OCI-M2 (cell line): ENCODE data around the gene PASK.

Experiments used
- DNase-seq: peaks from one replicate; lab custom pipeline; 2025; ENCODE audit not compliant: unreplicated experiment; lab: John Stamatoyannopoulos, UW

PASK gene

DNA sequence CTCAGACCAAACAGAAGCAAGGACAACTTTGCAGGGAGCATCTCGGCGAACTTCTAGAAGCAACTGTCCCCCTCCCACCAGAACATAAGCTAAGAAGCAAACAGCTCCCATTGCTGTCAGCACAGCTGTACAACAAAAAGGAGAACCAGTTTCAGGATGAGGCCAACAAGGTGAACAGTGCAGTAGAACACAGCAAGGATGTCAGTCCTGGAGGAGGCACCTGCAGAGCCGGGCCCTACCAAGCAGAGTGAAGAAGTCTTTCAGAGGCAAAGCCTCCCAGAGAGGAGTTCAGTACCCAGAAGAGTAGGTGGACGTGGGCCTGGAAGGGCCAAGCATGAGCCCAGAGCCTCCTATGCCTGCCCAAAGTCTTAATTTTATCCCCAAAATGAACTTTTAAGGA lies 1.0 kb downstream of the PASK start:
- no peak for DNase-seq

DNA sequence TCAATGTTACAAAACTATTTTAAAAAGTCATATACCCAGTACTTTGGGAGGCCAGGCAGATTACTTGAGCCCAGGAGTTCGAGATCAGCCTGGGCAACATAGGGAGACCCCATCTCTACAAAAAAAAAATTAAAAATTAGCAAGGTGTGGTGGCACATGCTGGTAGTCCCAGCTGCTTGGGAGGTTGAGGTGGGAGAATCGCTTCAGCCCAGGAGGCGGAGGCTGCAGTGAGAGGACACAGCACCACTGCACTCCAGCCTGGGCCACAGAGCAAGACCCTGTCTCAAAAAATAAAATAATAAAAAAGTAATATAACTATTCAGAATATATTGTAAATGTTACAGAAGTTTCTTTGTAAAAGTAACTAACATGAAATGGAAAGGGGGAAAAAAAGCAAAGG lies 1.9 kb downstream of the PASK start:
- no peak for DNase-seq

DNA sequence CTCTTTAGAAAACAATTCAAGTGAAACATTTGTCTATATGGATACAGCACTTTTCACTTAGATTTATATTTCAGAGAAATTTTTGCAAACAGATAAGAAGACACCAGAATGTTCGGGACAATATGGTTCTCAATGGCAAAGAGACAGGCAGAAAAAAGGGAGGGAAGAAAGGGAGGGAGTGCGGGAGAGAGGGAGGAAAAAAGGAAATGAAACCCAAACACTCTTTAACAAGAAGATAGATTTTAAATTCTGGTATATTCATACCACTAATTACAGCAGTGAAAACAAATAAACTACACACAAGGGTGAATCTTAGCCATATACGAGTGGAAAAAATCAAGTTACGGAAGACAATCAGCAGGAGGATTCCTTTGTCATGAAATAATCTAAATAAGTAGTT lies 3.0 kb downstream of the PASK start:
- DNase-seq, result no peak

DNA sequence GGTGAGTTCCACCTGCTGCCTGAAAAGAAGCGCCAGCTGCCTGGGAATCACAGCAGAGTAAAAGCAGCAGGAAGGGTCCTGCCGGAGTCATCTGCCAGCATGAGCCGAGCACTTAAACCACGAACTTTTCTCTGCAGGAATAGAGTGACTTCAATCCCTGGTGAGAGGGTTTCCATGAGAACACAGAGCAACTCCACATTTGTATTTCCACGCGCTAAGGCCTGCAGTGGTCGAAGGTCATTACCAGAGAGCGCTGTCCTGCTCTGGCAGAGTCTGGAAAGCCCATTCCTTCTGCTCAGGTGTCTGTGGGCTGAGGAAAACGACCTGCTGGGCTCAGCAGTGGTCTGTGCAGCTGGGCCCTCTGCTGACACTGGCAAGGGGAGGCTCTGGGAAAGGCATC lies 6.7 kb downstream of the PASK start:
- no peak for DNase-seq

DNA sequence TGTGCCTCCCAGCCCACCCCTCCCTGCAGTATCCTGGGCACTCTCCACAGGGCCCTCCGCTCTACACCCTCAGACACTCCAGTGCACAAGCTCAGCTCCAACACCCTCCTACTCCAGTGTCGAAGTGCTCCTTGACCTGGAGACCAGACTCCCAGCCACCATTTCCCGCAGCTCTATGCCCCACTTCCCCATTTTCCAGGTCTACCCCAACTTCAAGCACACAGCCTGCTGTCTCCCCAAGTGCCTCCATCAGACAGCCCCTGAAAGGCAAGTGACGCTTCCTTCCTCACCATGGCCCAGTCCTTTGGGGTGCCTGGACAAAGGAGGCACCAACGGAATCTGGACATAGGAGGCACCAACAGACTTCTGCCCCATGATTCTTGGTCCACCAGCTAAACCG lies 7.2 kb downstream of the PASK start:
- DNase-seq, result no peak

DNA sequence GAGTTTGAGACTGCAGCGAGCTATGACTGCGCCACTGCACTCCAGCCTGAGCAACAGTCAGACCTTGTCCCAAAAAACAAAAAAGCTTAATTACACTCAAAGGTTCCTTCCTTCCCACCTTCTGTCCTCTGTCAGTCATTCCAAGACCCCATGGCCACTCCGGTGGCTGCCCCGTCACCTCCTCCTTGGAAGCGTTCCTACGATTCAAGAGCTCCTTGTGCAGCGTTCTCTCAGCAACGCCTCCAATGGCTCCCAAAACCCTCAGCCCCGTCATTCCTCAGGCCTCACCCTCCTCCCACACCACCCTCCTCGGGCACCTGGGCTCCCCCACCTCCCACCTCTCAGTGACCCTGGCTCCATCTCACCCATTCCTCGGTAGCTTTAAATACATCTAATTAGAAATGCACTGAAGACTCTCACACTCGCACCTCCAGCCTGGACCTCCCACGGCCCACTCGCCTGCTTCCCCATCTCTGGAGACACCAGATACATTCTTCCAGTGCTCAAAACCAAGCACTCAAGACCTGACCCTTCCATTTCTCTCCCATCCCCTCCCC lies 8.0 kb downstream of the PASK start:
- no peak for DNase-seq

DNA sequence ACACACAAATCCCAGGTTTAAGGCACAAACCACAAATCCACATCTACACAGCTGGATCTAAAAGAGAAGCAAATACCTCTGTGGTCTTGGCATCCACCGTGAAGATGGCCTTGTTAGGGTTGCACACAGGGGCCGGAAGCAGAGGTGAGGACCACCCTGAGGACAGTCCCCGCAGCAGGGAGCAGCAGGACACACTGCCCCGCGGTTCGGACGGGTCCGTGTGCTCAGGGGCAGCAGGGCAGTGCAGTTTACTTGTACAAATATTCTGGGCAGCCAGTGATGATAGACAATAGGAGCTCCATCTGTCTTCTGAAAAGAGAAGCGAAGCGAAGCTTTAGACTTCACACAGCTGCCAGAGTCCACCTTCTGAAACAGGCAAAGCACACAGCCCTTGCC lies 8.8 kb downstream of the PASK start:
- DNase-seq, result no peak

DNA sequence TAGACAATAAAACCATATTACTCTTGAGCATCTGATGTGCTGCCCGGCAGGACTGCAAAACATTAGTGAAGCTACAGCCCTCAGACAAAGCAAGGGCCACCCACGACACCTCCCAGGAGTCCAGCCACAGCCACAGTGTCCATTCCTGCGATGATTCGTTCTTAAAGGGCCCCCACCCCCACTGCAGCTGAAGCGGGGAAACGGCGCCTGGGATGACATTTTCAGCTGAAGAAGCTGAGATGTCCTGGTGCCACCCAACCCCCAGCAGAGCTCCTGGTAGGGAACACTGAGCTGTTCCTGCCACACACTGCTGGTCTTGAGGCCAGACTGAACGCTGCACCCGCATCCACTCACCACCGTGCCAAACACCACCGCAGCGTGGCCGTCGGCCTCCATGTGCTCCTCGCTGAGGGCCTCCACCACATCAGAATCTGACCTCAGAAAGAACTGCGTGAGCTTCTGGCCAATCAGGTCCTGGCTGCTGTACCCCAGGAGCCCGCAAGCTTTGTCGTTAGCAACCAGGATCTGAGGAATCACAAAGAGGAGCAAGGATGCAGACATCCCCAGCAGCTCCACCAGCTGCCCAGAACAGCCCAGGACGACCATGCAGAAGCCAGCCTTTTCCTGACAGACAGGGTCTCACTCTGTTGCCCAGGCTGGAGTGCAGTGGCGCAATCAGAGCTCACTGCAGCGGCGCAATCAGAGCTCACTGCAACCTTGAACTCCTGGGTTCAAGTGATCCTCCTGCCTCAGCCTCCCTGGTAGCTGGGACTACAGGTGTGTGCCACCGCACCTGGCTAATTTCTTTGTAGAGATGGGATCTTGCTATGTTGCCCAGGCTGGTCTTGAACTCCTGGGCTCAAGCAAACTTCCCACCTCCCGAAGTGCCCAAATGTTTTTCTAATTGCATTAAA lies 9.5 kb downstream of the PASK start:
- DNase-seq, result no peak

DNA sequence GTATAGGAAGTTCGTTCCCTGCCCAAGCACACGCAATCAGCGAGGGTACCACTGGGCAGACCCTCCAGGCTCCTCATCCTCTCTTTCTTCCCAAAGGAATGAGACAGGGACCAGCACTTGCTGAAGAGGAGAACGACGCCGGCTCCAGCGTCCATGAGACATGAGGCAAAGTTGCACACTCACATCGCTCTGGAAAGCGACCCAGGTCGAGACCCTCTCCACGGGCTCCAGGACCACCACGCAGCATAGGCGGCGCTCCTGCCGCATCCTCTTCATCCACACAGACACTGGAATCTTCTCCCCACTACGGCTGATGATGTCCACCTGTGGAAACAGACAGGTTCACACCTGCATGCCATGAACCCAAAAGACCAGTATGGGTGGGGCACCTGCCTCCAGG lies 10.8 kb downstream of the PASK start:
- DNase-seq, result no peak

DNA sequence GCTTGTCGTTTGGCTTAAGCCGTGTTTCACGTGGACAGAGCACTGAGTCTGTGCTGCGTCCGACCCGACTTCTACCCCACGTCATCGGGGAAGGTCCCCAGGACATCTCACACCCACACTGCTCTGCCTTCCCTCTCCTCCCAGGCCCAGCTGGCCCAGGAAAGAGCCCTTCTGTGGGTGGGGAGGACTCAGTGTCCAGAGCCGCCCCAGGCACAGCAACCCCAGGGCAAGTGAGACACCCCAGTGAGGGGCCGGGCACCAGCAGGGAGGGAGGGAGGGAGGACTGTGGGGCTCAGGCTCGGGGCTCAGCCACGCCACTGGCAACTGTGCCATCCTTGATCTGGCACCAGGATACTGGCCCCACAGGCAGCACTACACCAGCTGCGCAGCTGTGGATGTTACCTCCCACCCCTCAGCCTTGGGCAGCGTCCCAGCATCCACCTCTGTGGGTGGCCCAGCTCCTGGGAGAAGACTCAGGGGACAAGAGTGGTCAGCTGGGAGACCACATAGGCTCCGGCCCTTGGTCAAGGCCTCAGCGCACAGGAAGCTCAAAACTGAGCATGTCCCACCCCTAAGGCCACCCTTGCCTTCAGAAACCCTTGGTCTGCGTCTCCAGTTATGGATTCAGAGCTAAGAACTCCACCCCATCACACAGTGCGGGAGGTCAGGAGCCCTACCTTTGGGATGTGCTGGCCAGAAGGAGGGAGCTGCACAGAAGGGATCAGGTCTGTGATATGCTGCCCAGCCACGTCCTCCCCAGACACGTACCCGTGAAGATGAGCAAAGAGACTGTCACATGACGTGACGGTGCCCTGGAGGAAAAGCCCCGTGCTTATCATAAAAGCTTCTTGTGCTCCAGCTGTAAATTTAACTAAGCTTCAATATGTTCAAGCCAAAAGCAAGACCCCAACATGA lies 11.7 kb downstream of the PASK start:
- no peak for DNase-seq

DNA sequence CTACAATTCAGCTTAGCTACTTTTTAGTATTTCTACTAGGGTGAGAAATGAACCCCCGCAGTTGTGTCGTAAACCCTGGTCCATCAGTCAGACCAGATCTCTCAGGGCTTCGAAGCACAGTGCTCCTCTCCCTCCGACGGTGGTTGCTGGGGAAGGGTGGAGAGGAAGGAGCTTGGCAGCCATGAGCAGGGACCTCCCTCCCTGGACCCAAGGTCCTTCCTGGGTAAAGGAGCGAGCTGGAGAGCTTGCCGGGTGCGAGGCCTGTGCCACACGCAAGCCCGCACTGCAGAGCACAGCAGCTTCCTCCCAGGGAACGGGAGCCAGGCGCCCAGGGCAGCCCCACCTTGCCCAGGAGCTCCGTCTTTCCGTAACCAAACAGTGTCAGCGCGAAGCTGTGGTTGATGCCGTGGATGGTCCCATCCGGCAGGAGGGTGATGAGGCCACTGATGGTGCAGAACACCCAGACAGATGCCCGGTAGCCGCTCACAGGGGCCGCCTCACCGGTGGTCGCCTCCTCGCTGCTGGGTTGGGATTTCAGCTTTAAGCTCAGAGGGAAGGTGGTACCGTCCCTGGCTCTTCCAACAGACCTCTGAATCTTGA lies 12.5 kb downstream of the PASK start:
- DNase-seq, result no peak

DNA sequence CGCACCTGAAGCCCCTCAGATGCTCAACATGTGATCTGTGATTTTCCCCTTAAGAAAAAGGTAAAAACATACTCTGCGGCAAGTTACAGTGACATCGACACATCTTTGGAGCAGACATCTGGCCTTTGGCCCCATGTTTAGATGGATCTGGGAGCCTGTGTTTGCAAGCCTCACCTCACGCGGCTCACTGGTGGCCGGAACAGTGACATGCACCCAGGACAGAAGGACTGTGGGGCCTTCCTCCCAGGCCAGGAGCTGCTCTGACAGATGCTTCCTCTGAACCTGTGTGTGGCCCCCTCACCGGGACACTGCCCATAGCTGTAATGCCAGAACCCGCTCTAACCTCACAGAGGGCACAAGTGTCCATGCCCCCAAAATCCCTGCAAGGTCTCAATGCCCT lies 13.1 kb downstream of the PASK start:
- no peak for DNase-seq

DNA sequence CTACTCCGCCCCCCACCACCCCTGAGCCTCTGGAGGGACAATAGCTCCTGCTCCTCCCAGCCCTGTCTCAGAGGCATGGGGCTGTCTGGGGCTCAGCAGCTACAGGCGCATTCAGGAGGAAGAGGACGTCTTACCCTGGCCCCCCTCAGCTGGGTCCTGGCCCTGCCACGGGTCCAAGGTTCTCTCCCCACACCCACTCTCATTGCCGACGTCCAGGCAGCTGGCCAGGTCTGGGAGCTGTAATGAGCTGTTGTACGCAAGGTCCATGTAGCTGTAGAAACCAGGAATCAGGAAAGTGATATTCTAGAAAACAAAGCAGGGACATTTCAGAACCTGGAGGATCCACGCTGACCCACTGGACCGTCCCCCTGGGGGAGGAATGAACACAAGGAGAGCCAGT lies 13.5 kb downstream of the PASK start:
- no peak for DNase-seq

DNA sequence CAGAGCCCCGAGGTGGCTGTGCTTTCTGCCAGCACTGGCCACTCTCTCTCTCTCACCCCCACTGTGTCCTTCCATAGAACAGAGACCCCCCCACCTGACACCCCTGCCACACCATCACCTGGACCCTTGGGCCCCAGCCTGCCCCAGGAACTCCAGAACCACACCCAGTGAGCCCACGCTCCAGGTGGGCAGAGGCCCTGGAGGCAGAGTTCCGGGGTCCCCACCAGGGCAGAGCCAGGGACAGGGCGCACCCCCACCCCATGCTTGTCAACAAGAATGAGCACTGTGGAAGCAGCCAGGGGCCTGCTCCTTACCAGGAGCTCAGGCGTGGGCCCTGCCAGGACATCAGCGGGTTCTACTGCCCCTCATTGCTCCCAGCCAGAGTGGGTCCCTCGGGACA lies 14.6 kb downstream of the PASK start:
- no peak for DNase-seq

DNA sequence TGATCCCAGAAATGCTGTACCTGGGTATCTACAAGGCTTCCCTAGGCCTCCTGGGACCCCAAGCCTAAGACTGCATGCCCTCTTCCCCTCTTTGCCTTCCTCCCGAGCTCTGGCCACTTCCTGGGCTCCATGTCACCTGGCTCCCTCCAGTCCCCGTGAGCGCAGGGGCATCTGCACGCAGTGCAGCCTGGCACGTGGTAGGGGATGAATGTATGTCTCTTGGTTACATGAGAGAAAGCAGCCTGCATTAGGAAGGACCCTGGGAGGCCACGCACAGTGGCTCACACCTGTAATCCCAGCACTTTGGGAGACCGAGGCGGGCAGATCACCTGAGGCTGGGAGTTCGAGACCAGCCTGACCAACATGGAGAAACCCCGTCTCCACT lies 15.8 kb downstream of the PASK start:
- no peak for DNase-seq

DNA sequence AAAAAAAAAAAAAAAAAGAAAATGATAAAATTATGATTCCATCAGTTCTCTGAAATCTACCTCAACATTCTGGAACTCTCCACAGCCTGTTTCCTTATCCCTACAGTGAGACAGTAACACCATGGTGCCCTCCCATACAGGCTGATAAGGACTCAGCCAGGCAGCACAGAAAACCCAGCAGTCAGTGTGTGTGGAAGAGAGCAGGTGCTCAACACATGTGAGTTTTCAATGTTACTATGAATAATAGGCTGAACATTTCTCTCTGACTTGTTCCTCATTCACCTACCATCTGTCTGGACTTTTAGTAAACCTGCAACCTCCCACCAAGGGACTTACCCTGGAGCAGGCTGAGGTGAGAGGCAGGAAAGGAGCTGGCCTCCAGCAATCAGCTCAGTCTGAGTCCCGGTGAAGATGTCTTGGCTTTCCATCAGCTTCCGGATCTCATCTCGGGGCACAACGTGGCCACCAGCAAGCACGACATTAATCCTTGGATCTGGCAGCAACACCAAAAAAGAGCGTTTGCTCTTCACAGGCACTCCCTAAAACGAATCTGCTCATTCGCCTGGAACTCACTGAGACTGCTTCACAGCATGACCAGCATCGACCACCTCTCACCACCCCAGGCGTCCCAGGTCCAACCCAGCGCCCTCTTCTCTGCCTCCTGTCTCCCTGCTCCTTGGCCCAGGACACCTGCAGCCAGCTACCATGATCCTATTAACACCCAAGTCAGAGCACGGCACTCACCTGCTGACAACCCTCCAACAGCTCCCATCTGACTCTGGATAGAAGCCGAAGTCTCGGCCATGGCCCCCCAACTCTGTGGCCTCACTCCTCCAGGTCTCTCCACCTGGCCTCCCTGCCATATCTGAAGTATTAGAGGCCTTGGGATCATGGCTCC lies 16.5 kb downstream of the PASK start:
- DNase-seq, result no peak

DNA sequence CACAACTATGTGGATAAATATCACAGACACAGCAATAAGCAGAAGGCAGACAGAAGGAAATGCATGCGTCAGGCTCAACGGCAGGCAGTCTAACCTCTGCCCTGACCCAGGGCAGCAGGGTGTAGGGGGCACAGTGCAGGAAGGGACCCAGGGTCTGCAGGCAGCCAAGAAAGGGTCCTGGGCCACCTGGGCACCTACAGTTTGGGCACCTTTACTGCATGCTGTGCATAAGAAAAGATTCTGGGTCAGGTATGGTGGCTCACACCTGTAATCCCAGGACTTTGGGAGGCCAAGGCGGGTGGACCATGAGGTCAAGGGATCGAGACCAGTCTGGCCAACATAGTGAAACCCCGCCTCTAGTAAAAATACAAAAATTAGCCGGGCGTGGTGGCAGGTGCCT lies 17.7 kb downstream of the PASK start:
- no peak for DNase-seq

DNA sequence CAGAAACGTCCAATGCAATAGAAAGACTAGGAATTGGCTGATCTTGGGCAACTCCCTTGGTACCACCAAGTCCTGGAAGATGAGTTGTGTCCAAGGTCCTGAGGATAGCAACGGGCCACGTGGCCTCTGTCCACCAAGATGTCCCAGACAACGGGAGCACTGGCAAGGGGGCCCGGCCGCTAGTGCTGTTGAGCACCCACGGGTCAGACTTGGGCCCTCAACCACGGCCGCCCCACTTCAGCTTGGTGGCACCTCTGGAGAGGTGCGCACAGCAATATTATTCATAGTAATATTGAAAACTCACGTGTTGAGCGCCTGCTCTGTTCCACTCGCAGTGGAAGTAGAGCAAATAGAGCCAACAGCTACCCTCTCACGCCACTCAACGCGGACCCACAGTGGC lies 19.0 kb downstream of the PASK start:
- DNase-seq, result no peak

DNA sequence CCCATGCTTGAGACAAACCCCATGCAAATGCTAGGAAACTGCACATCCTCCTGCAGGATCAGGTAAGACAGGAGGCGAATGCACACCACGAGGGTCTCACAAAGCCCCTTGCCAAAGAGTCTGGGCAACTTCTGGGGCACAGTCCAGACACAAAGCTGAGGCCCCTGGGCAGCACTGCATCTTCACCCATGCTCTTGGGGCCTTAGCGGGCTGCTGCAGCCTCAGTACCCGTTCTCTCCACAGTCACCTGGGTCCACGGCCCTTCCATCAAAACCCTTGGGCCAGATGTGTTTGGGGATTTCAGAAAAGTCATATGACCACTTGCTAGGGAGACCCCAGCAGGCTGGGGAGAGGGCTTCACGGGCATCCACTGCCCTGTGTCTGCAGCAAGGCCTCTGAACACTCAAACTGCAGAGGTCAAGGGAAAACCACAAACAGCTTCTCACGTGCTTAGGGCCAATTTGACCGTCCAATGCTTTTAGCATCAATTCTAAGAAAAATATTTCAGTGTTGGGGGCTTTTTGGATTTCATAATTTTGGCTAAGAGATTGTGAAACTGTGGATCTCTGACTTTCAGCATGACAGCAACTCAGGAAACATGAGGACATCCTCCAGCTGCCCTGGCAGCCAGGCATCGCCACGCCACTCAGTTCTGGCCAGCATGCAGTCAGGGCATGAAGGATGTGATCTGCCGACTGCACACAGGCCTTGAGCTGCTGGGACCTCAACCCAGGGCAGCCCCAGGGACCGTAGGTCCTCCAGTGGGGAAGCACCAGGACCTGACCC lies 20.0 kb downstream of the PASK start:
- no peak for DNase-seq

DNA sequence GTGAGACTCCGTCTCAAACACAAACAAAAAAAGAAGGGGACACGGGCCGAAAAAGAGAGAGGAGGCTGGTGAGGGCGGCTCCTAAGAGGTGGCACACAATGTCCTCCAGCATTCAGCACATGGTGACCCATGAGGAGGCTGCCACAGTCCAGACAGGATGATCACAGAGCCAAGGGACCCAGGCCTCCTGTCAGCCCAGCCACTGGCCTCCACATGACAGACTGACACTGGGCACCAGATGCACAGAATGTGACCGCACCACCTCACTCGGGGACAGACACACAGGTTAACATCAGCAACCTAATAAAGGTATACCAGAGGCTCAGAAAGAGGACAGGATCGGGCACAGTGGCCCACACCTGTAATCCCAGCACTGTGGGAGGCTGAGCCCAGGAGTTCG lies 21.0 kb downstream of the PASK start:
- DNase-seq, result no peak
